Tibial nerve (tissue), 4 donors: ENCODE measurements around the gene TPM1.

Experiments used
- CTCF ChIP-seq, 5 experiments: fragments of 200-600 bp in 3 of 5; fragments of 450-650 bp in 2 of 5; sonication (generic) in 3 of 5; IDR thresholded peaks; one replicate each; pipeline ENCODE4 v1.5.1; 2016 to 2019; ENCODE audit warnings: antibody characterized with exemption in 5 of 5, mild to moderate bottlenecking in 3 of 5, moderate library complexity in 2 of 5
- EP300 ChIP-seq, 2 donors: sonication (generic); formaldehyde crosslinking; IDR thresholded peaks; one replicate each; pipeline ENCODE4 v1.6.1; 2017; ENCODE audit warnings: antibody characterized with exemption in 2 of 2, mild to moderate bottlenecking in 1 of 2
- POLR2A ChIP-seq, 2 donors: fragments of 450-650 bp; IDR thresholded peaks; one replicate each; pipeline ENCODE4 v1.6.1; 2017; ENCODE audit warnings: antibody characterized with exemption in 2 of 2, mild to moderate bottlenecking in 2 of 2, moderate library complexity in 2 of 2

- TF ChIP-seq CTCF (IDR thresholded peaks at IDR 0.05) (no peak), EP300 (IDR thresholded peaks at IDR 0.05) (no peak), POLR2A (IDR thresholded peaks at IDR 0.05) (no peak)
These were observed 28.0 kb upstream of the TPM1 start for GRCh38 chr15:63014578-63014977.
